Stimulated activated CD4-positive, alpha-beta T cell treated with anti-CD3 and anti-CD28 coated beads, Interleukin-15, amount 100 ng/mL, for 48 hours (primary cell): ENCODE results near the gene LIMS1.
"Not testable (repeated sequence)": the region's sequence is repeated elsewhere in the genome, so short reads cannot be mapped to it uniquely, and the experiment has no call there.

ENCODE experiments used
- DNase-seq, 2 donors: peaks; one replicate each; pipeline ENCODE4 v3.0.0-alpha.2; 2020; ENCODE audit warnings: low read depth in 2 of 2

The LIMS1 gene

GRCh38 chr2:108634576-108635160 is 100.4 kb downstream of the LIMS1 start:
- DNase-seq: no peak

DNA sequence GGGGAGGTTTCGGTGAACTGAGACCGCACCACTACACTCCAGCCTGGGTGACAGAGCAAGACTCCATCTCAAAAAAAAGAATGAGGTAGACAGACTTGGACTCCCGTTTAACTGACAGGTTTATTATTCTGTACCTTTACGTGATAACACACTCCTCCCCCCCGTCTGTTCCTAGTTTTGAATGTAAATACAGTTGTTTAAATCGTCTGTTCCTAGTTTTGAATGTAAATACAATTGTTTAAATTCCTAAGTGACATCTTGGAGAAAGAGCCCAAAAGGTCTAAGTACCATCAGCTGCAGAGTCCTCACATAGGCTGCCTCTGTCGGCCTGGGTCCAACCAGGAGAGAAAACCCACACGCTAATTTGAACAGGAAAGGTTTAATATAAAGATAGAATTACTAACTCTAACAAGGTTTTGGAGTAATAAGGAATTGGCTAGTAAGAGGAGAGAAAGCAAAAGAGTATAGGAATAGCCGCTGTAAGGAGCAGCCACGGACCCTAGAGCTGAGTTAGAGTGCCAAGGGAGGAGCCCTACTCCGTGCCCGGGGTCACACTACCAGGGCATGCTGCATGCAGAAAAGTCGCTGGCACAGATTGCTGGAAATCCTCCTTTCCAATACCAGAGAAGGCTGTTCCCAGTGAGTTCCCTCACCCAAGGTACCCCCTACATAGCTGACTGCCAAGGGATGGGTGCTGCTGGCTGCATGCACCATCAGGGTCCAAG is 101.5 kb downstream of the LIMS1 start:
- no peak for DNase-seq

DNA sequence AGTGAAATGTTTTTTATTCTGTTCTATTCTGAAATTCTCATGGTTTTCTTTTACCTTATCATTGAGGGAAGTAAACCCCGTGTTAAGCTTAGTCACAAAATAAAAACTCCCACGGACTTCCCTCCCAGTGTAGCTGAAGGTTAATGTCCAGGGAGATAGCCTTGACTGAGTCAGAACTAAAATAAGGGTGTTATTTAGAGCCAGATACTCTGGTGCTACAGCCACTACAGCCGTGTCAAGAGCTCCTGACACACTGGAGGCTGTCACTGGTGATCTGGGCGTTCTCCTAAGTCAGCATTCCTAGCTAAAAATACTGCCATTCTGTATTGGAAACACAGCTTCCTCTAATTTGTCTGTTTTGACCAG is 103.0 kb downstream of the LIMS1 start:
- no peak for DNase-seq

- DNase-seq: no peak
Measured at GRCh38 chr2:108640731-108641130, 106.5 kb downstream of the LIMS1 start.

DNA sequence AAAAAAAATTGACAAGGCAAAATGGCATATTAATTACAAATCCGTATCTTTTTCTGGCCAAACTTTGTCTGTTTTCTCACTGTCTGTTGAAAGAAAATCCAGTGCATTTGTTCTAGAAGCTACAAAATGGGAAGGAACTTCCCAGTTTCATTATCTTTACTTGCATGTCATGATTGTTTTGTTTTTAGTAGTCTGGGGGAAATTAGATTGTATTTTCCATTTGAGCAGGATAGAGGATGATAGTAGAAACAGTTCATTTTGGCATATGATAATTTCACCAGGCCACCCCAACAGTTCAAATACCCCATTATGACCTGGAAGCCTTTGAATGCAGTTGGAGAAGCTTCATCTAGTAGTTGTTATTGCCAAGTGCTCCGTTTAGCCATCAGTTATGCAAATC is 107.5 kb downstream of the LIMS1 start:
- no peak for DNase-seq

GRCh38 chr2:108643261-108643849 is 109.1 kb downstream of the LIMS1 start:
- no peak for DNase-seq

DNA sequence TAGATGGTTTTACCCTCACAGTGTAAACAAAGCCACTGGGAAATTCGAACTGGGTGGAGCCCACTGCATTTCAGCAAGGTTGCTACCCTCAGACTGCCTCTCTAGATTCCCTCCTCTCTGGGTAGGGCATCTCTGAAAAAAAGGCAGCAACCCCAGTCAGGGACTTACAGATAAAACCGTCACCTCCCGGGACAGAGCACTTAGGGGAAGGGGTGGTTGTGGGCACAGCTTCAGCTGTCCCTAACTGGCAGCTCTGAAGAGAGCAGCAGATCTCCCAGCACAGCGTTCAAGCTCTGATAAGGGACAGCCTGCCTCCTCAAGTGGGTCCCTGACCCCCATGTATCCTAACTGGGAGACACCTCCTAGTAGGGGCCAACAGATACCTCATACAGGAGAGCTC is 109.6 kb downstream of the LIMS1 start:
- not testable (repeated sequence) for DNase-seq

- not testable (repeated sequence) for DNase-seq
Measured at GRCh38 chr2:108644446-108644845, 110.2 kb downstream of the LIMS1 start.

GRCh38 chr2:108648796-108649195 is 114.5 kb downstream of the LIMS1 start:
- not testable (repeated sequence) for DNase-seq

- DNase-seq: not testable (repeated sequence)
Measured at GRCh38 chr2:108650465-108650864, 116.2 kb downstream of the LIMS1 start.

GRCh38 chr2:108651468-108651867 is 117.2 kb downstream of the LIMS1 start:
- DNase-seq: not testable (repeated sequence)

GRCh38 chr2:108652187-108652931 is 118.1 kb downstream of the LIMS1 start:
- DNase-seq: peak; percentile 27 to 30

- not testable (repeated sequence) for DNase-seq
Measured at GRCh38 chr2:108653425-108653824, 119.2 kb downstream of the LIMS1 start.

DNA sequence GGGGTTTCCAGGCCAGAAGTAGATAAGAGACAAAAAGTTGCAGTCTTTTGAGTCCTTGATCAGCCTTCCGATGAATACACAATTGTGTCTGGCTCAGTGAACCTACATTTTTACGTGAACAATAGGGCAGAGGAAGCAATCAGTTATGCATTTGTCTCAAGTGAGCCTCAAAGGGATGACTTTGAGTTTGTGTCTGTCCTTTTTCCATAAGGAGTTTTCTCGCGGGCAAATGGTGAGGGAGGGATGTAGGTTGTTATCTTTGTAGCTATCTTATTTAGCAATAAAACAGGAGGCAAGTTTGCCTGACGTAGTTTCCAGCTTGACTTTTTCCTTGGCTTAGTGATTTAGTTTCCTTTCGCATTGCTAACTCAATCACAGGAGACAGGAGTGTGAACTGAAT is 119.6 kb downstream of the LIMS1 start:
- not testable (repeated sequence) for DNase-seq

GRCh38 chr2:108654521-108655125 is 120.4 kb downstream of the LIMS1 start:
- not testable (repeated sequence) for DNase-seq

- DNase-seq: not testable (repeated sequence)
Measured at GRCh38 chr2:108655270-108655669, 121.0 kb downstream of the LIMS1 start.

GRCh38 chr2:108656282-108656681 is 122.0 kb downstream of the LIMS1 start:
- not testable (repeated sequence) for DNase-seq

DNA sequence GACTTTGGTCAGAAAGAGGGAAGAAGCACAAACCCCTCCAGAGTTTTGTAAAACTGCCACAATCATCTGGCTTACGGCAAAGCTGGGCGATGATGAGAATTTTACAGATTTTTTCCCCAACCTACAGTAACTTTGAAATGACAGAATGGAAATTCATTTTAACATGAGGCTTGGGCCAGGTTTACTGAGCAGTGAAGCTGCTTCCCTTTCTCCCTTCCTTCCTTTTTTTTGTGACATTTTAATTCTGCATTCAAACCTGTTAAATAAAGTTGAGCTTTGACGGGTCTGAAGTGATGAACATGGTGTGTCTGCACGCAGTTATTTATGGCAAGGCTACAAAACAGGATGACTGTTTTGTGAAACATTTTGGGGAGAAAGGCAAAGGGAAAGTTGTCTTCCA is 123.2 kb downstream of the LIMS1 start:
- DNase-seq: not testable (repeated sequence)

DNA sequence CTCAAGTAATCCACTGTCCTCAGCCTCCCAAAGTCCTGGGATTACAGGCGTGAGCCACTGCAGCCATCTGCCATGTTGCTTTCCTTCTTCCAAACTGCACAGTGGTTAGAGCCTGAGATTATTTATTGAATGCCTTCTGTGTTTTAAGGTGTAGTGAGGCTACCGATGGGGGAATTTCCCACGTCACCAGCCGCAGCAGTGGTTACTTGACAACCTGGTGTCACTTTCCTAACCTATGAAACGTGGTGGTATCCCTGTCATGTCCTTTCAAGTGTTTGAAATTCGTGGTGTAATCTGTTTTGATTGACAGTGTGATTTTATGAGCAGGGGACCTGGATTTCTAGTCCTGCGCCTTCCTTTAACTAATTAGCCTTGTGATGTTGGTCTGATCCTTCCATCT is 124.3 kb downstream of the LIMS1 start:
- DNase-seq: not testable (repeated sequence)

DNA sequence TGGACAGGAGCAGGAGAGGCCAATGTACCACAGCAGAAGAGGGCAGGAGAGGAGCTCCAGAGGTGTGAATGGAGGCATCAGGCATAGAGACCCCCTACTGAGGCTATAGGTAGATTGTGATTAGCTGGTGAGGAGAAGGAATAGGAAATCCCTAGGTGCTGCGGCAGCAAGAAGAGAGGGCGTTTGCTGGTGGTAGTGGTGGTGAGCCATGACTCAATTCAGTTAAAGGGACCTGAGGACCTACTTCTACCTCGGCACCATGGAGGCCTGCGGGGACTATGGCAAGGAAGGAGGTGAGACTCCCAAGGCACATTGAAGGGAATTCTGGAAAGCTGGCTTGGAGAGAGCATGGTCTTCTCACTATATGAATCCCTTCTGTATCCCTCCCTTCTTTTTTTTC is 127.2 kb downstream of the LIMS1 start:
- DNase-seq: not testable (repeated sequence)

DNA sequence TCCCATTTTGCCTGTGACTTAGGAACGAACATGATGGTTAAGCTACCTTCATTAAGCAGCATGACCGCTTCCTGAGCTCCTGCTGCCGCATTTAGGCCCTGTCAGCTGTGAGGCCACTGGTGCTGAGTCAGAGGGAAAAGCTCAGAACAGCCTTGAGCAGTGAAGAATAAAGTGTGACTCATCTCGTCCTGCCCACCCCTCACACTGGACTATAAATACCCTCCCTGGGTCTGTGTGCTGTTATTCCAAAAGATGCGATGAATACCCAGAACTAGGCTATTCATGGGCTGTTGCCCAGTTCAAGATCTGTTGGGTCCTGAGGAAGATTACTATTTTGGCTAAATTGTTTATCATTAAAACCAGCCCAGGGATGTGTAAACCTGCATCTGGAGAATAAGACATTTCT is 127.9 kb downstream of the LIMS1 start:
- DNase-seq: not testable (repeated sequence)

- not testable (repeated sequence) for DNase-seq
Measured at GRCh38 chr2:108663346-108663745, 129.1 kb downstream of the LIMS1 start.
